ENCODE results near the gene CCNC.

Gene CCNC

DNA sequence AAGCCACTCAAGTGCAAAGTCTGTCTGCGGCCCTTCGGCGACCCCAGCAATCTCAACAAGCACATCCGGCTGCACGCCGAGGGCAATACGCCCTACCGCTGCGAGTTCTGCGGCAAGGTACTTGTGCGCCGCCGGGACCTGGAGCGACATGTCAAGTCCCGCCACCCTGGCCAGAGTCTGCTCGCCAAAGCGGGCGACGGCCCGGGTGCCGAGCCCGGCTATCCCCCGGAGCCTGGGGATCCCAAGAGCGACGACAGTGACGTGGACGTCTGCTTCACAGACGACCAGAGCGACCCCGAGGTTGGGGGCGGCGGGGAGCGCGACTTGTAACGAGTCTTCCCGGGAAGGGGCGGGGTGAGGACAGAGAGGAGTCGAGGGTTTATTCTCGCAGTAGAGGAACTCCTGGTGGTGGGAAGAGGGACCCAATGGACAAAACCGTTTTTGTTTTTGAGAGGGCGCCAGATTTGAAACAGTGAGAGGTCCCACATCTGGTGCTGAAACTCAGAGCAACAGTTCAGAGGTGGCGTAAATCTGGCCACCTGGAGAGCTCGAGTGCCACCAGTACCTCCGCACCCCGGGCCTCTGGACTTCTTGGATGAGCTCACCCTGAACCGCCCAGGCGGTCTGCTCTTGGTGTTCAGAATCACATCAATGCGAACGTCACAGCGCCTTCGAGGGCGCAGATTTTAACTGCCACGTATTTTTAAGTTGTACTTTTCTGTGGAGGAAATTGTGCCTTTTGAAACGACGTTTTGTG is 46.1 kb upstream of the CCNC start (continued):
- TF ChIP-seq MEIS1 (CRISPR knock-in tag; IDR thresholded peaks at IDR 0.05; ENCODE audit: borderline replicate concordance) (no peak), ZNF837 (tag by site-specific recombination; IDR thresholded peaks at IDR 0.05) (no peak), PRDM1 (tag by site-specific recombination; IDR thresholded peaks at IDR 0.05) (no peak), ZNF677 (tag by site-specific recombination; IDR thresholded peaks at IDR 0.05) (no peak), ATF2 (tag by site-specific recombination; IDR thresholded peaks at IDR 0.05; ENCODE audit: low read depth) (no peak; the same call in 1 of the 2 replicates), ZNF335 (tag by site-specific recombination; conservative IDR thresholded peaks at IDR 0.05) (peak; percentile 84), ZNF341 (tag by site-specific recombination; IDR thresholded peaks at IDR 0.05; ENCODE audit: low read depth) (no peak), ZNF239 (tag by site-specific recombination; IDR thresholded peaks at IDR 0.05) (no peak), ZNF660 (tag by site-specific recombination; IDR thresholded peaks at IDR 0.05) (no peak; the same call in 1 of the 2 replicates), ZNF112 (tag by site-specific recombination; IDR thresholded peaks at IDR 0.05) (no peak), BCL11B (tag by site-specific recombination; IDR thresholded peaks at IDR 0.05; ENCODE audit: low read depth) (no peak), ZNF664 (tag by site-specific recombination; IDR thresholded peaks at IDR 0.05) (no peak), GLI2 (tag by site-specific recombination; IDR thresholded peaks at IDR 0.05; ENCODE audit: borderline replicate concordance, low read depth) (no peak), ZFP3 (tag by site-specific recombination; IDR thresholded peaks at IDR 0.05; ENCODE audit: low read depth) (no peak), AEBP2 (tag by site-specific recombination; IDR thresholded peaks at IDR 0.05; ENCODE audit: borderline replicate concordance) (no peak), ZNF211 (tag by site-specific recombination; IDR thresholded peaks at IDR 0.05; ENCODE audit: low read depth) (no peak), ZNF530 (tag by site-specific recombination; IDR thresholded peaks at IDR 0.05; ENCODE audit: low read depth) (no peak), ZNF214 (tag by site-specific recombination; IDR thresholded peaks at IDR 0.05; ENCODE audit: borderline replicate concordance) (no peak), ZNF670 (tag by site-specific recombination; IDR thresholded peaks at IDR 0.05; ENCODE audit: low read depth) (no peak), ZNF704 (tag by site-specific recombination; IDR thresholded peaks at IDR 0.05) (no peak), PRDM6 (tag by site-specific recombination; IDR thresholded peaks at IDR 0.05) (no peak), ZNF394 (tag by site-specific recombination; IDR thresholded peaks at IDR 0.05; ENCODE audit: borderline replicate concordance) (no peak)
- TF ChIP-seq, protein P1, sequence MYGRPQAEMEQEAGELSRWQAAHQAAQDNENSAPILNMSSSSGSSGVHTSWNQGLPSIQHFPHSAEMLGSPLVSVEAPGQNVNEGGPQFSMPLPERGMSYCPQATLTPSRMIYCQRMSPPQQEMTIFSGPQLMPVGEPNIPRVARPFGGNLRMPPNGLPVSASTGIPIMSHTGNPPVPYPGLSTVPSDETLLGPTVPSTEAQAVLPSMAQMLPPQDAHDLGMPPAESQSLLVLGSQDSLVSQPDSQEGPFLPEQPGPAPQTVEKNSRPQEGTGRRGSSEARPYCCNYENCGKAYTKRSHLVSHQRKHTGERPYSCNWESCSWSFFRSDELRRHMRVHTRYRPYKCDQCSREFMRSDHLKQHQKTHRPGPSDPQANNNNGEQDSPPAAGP (tag by site-specific recombination; IDR thresholded peaks at IDR 0.05), result no peak
- TF ChIP-seq, protein P2, sequence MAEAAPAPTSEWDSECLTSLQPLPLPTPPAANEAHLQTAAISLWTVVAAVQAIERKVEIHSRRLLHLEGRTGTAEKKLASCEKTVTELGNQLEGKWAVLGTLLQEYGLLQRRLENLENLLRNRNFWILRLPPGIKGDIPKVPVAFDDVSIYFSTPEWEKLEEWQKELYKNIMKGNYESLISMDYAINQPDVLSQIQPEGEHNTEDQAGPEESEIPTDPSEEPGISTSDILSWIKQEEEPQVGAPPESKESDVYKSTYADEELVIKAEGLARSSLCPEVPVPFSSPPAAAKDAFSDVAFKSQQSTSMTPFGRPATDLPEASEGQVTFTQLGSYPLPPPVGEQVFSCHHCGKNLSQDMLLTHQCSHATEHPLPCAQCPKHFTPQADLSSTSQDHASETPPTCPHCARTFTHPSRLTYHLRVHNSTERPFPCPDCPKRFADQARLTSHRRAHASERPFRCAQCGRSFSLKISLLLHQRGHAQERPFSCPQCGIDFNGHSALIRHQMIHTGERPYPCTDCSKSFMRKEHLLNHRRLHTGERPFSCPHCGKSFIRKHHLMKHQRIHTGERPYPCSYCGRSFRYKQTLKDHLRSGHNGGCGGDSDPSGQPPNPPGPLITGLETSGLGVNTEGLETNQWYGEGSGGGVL (tag by site-specific recombination; IDR thresholded peaks at IDR 0.05), result no peak
- TF ChIP-seq, protein P3, sequence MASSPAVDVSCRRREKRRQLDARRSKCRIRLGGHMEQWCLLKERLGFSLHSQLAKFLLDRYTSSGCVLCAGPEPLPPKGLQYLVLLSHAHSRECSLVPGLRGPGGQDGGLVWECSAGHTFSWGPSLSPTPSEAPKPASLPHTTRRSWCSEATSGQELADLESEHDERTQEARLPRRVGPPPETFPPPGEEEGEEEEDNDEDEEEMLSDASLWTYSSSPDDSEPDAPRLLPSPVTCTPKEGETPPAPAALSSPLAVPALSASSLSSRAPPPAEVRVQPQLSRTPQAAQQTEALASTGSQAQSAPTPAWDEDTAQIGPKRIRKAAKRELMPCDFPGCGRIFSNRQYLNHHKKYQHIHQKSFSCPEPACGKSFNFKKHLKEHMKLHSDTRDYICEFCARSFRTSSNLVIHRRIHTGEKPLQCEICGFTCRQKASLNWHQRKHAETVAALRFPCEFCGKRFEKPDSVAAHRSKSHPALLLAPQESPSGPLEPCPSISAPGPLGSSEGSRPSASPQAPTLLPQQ (tag by site-specific recombination; IDR thresholded peaks at IDR 0.05), result peak; percentile 18; the same call in 1 of the 2 replicates

All from HEK293 (cell line).